ENCODE data around the gene GPR21.

DNA sequence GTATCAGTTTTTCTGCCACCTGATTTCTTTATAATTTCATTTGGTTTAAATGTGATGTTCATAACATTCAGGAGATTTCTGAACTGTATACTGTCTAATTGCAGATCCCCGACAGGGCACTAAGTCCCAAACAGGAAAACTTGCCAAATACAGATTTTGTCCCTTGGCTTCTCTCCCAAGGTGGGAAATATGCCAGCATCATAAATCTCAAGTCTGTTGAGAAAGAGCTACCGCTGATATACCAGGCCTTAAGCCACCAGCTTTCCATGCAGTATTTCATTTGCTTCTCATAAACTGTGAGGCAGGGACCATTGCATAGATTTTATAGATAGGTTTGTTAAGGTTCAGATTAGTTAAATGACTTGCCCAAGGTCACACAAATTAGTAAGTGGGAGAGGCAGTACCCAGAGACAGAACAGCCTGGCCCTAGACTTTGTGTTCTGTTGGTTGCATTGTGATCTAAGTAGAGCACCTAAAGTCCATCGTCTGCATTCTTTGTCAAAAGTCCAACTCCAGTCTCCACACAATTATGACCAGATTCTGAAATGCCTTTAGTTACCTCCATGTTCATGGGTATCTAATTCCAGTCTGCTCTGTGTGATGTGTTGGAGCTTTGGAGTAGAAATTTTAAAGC is 16.2 kb downstream of the GPR21 start:
- no peak for TF ChIP-seq CTCF (conservative IDR thresholded peaks at IDR 0.05 in 1 of 2, IDR thresholded peaks at IDR 0.05 in 1 of 2; ENCODE audit: low read depth in 1 of 2, low read length in 2 of 2)
- TF ChIP-seq EZH2 (IDR thresholded peaks at IDR 0.05; ENCODE audit: low read length, missing control alignments): no peak

Measured in fibroblast of lung (primary cell).